WI38 (cell line): ENCODE data around the gene CYP11A1.

Experiments used
- H3K4me3 ChIP-seq: 2 replicates; pipeline ENCODE4 v1.5.1; 2011; ENCODE audit warnings: low read depth, mild to moderate bottlenecking, control low read depth, low read length
- TF ChIP-seq, protein P1 (sequence below): IDR thresholded peaks from 2 replicates; pipeline ENCODE4 v1.5.1; 2012; ENCODE audit warnings: low read depth, mild to moderate bottlenecking, control low read depth, low read length

The CYP11A1 gene

DNA sequence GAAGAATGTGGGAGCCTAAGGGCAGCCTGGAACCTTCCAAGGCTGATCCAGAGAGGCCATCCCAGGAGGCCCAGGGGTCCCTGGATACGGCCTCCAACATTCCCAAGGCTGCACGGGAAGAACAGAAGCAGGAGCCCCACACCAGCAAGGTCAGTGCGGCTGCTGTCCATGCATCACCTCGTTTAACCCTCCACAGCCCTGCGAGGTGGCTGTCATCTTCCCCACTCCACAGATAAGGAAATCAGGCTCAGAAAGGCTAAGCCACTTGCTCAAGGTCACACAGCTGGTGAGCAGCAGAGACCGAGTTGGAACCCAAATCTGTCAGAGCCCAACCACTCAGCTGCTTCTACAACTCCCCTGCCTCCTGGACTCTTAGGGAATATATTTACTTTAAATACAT, 44.7 kb upstream of the CYP11A1 start:
- no peak overlapping the region for H3K4me3 ChIP-seq
- TF ChIP-seq, protein P1, sequence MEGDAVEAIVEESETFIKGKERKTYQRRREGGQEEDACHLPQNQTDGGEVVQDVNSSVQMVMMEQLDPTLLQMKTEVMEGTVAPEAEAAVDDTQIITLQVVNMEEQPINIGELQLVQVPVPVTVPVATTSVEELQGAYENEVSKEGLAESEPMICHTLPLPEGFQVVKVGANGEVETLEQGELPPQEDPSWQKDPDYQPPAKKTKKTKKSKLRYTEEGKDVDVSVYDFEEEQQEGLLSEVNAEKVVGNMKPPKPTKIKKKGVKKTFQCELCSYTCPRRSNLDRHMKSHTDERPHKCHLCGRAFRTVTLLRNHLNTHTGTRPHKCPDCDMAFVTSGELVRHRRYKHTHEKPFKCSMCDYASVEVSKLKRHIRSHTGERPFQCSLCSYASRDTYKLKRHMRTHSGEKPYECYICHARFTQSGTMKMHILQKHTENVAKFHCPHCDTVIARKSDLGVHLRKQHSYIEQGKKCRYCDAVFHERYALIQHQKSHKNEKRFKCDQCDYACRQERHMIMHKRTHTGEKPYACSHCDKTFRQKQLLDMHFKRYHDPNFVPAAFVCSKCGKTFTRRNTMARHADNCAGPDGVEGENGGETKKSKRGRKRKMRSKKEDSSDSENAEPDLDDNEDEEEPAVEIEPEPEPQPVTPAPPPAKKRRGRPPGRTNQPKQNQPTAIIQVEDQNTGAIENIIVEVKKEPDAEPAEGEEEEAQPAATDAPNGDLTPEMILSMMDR, result no peak

DNA sequence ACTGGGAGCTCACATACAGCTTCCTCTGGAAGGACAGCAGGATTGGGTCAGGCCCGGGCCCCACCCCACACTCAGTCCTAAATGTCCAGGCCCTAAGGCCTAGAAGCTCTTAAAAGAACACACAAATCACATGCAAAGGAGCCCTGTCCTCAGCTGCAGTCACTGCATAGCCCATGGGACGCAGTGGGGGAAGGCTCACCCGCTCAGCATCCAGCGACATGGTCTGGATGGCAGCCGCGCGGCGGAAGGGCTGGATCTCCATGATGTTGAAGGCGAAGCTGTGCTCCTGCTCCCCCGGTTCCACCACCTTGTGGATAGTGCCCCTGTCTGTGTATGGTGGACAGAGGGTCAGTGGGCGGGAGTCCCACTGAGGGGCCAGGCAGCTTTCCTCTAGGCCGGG, 44.2 kb upstream of the CYP11A1 start:
- no peak overlapping the region for H3K4me3 ChIP-seq
- TF ChIP-seq, protein P1, result no peak

DNA sequence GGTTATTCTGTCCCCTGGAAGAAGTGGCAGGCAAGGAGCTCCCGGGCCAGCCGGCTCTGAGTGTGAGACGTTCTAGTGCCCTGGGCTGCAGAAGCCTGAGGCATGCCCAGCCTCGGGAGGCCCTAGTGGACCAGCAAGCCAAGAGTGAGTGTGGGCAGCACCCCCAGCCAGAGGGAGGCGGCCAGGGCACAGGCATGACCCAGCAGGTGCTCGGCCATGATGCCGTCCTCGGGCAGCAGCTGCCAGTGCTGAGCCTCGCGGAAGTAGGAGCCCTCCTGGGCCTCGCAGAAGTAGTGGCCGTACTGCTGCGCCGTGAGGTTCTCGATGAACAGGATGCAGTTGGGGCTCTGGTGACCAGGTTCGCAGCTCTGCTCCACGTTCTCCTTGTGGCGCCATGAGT, 43.1 kb upstream of the CYP11A1 start:
- TF ChIP-seq, protein P1, result no peak

DNA sequence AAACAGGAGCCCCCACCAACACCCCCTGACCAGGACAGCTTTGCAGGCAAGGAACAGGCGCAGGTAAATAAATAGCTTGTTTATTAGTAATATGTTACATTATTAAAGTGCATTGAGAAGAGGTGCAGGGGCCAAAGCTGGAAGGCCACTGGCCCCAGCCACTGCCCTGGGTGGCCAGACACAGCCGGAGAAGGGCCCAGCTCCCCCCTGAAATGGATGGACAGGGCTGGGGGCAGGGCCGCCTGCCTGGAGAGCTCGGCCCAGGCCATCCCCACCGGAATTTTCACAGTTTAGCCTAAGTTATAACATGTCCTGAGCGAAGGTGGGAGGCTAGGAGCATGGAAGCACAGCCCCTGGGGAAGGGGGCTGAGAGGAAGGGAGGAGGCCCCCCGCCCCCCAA, 41.8 kb upstream of the CYP11A1 start:
- TF ChIP-seq, protein P1, result no peak
- H3K4me3 ChIP-seq, result no peak overlapping the region

More for the DNA sequence above, 43.1 kb upstream of the CYP11A1 start:
- H3K4me3 ChIP-seq, result no peak overlapping the region

DNA sequence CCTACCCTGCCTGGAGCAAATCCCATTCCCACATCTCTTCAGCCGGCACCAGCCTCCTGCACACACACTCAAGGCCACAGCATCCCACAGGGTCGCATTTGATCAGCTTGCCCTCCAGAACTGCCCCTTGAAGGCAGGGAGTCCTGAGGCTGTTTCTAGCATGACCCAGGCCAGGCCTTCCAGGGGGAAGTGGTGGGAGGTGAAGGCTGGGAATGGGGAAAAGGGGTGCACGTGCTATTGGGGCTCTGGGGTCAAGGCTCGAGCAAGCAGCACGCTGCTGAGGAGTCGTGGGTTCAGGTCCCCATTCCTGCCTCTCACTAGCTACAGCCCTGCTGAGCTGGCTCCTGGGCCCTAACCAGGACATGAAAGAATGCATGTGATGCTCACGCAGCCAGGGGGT, 41.4 kb upstream of the CYP11A1 start:
- H3K4me3 ChIP-seq, result no peak overlapping the region
- TF ChIP-seq, protein P1, result no peak

DNA sequence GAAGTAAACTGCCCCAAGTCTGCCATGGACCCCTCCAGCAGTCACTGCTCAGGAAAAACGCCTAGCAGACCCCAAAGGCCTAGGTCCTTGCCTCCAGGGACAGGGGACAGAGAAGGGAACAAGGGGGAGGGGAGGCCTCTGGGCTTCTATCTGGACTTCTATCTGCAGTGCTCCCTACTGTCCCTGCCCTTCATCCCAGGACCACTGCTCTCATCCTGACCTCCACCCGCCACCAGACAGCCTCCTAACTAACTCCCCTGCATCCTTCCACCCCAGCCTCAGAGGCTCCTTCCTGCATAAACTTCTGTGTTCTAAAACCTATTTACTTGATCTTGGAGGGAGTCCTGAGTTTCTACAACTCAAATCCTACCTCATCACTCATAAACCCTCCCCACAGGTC, 40.9 kb upstream of the CYP11A1 start:
- H3K4me3 ChIP-seq, result no peak overlapping the region
- TF ChIP-seq, protein P1, result no peak

DNA sequence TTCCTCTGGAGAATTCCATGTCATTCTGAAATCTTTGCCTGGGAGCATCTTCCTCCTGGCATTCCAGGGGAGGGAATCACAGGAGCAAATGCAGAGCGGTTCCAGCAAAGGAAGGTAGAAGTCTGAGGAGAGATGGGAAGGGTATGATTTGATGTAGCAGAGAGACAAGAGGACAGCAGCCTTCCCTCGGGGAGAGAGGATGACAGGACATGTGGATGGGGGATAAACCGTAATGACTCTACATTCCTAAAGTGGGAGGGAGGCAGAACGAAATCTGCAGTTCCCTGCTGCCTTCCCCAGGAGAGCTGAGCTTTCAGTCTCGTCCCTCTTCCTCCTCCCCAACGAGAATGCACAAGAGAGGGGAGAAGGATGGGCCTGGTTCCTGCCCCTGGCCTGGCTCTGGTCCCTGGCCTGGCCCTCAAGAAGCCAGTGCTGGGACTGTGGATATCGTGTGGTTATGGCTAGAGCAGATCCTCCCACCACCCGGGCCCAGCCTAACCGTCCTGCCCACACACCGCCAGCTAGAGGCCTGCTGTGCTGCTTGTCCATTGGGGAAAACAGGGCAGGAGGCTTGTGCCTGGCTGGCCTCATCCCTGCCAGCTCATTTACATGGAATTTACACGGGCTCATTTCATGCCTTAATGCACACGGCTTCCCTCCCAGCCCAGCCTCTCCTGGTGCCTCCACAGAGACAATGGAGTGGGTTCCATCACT, 39.7 kb upstream of the CYP11A1 start:
- TF ChIP-seq, protein P1, result no peak
- no peak overlapping the region for H3K4me3 ChIP-seq
